OCI-LY3 (cell line): ENCODE measurements around the gene COMMD4.
A peak's percentile ranks its signal among the peaks of the same experiment; 100 is the strongest.
"Not testable (repeated sequence)": the region's sequence is repeated elsewhere in the genome, so short reads cannot be mapped to it uniquely, and the experiment has no call there.

Experiments
- H2AFZ ChIP-seq: fragments of 200-600, 300-600 bp; shearing (Covaris generic); 2 replicates; pipeline ENCODE4 v1.6.0; 2014; ENCODE audit warnings: antibody characterized with exemption, low read depth, low read length
- H3K27ac ChIP-seq: fragments of 200-600, 300-600 bp; sonication (generic); 2 replicates; pipeline ENCODE4 v1.5.1; 2014; ENCODE audit warnings: mild to moderate bottlenecking, low read length, moderate library complexity, mixed read lengths
- H3K27me3 ChIP-seq: fragments of 200-600, 300-600 bp; sonication (generic); 2 replicates; pipeline ENCODE4 v1.6.1; 2014; ENCODE audit warnings: low read depth, low read length, mixed read lengths
- H3K36me3 ChIP-seq: fragments of 200-600, 300-600 bp; sonication (generic); replicated peaks from 2 replicates; pipeline ENCODE3; 2014; ENCODE audit warnings: low read depth, low read length, mixed read lengths
- H3K4me1 ChIP-seq: fragments of 300-600, 200-600 bp; sonication (generic); 2 replicates; pipeline ENCODE4 v1.6.1; 2014; ENCODE audit warnings: low read length, mixed read lengths
- H3K4me2 ChIP-seq: fragments of 200-600, 300-600 bp; sonication (generic); 2 replicates; pipeline ENCODE4 v1.6.1; 2014; ENCODE audit warnings: low read length, mixed read lengths
- H3K4me3 ChIP-seq: fragments of 300-600, 200-600 bp; sonication (generic); 2 replicates; pipeline ENCODE4 v1.5.1; 2014; ENCODE audit warnings: antibody characterized with exemption, mild to moderate bottlenecking, low read length, moderate library complexity
- H3K79me2 ChIP-seq: fragments of 300-600, 200-600 bp; shearing (Covaris generic); 2 replicates; pipeline ENCODE4 v1.6.1; 2014; ENCODE audit warnings: mild to moderate bottlenecking, low read length, mixed read lengths
- H3K9ac ChIP-seq: fragments of 300-600, 200-600 bp; shearing (Covaris generic); 2 replicates; pipeline ENCODE4 v1.6.0; 2014; ENCODE audit warnings: mild to moderate bottlenecking, low read length, moderate library complexity
- H3K9me3 ChIP-seq: fragments of 200-600, 300-600 bp; shearing (Covaris generic); 2 replicates; pipeline ENCODE4 v1.6.1; 2014; ENCODE audit warnings: low read length, mixed read lengths; ENCODE audit not compliant: insufficient read depth
- H4K20me1 ChIP-seq: fragments of 200-600, 300-600 bp; sonication (generic); 2 replicates; pipeline ENCODE4 v1.6.1; 2016; ENCODE audit warnings: low read length, mixed read lengths; ENCODE audit not compliant: insufficient read depth
- CTCF ChIP-seq: fragments of 200-600, 300-600 bp; sonication (generic); IDR thresholded peaks from 2 replicates; pipeline ENCODE4 v1.5.1; 2014; ENCODE audit warnings: antibody characterized with exemption, low read length, low read depth
- EZH2phosphoT487 ChIP-seq: fragments of 200-600 bp; shearing (Covaris generic); IDR thresholded peaks from 2 replicates; pipeline ENCODE4 v1.6.1; 2018; ENCODE audit warnings: antibody characterized with exemption, mixed run types, low read depth

The COMMD4 gene

GRCh38 chr15:75335705-75336355 is at the start of gene COMMD4:
Gene COMMD4, plus strand, starts transcription at chr15:75336063. Its CDS starts 27 bp downstream, at chr15:75336090.
- Histone ChIP-seq H4K20me1 (no peaks in the 10 kb centered on the region), H3K4me1 (peaks cover 11% of the 10 kb centered on the region), H3K4me3 (peak within 1 kb of the TSS; percentile 94), H2AFZ (peak within 1 kb of the TSS; percentile 88), H3K36me3 (peaks cover 5% of the 10 kb centered on the region), H3K79me2 (peaks cover 10% of the 10 kb centered on the region), H3K9ac (peak within 1 kb of the TSS; percentile 79), H3K9me3 (no peaks in the 10 kb centered on the region), H3K27ac (no peak within 1 kb of the TSS; the same call in 1 of the 2 replicates), H3K27me3 (no peaks in the 10 kb centered on the region), H3K4me2 (peak within 1 kb of the TSS; percentile 91)
- TF ChIP-seq EZH2phosphoT487, result no peak
- no peak for TF ChIP-seq CTCF

GRCh38 chr15:75293660-75294059 is 42.2 kb upstream of the COMMD4 start:
- H3K9me3 ChIP-seq, H3K36me3 ChIP-seq, H4K20me1 ChIP-seq, H3K27ac ChIP-seq, H3K4me2 ChIP-seq, H2AFZ ChIP-seq, H3K4me1 ChIP-seq, H3K27me3 ChIP-seq, H3K79me2 ChIP-seq, H3K9ac ChIP-seq, H3K4me3 ChIP-seq: not testable (repeated sequence)

GRCh38 chr15:75298541-75299310 is 37.1 kb upstream of the COMMD4 start:
- Histone ChIP-seq H3K4me3 (0 out of 2 replicates have a peak overlapping the region, but pooled peaks have one; percentile 33), H3K4me2 (peak overlapping the region; percentile 34; the same call in 1 of the 2 replicates)
- not testable (repeated sequence) for H3K4me1 ChIP-seq, H3K9me3 ChIP-seq, H4K20me1 ChIP-seq, H3K36me3 ChIP-seq, H3K27ac ChIP-seq, H3K79me2 ChIP-seq, H3K27me3 ChIP-seq, H2AFZ ChIP-seq, H3K9ac ChIP-seq

GRCh38 chr15:75299311-75299688 is 36.6 kb upstream of the COMMD4 start:
- not testable (repeated sequence) for H3K27me3 ChIP-seq, H3K4me1 ChIP-seq, H3K9ac ChIP-seq, H4K20me1 ChIP-seq, H3K9me3 ChIP-seq, H3K27ac ChIP-seq, H3K79me2 ChIP-seq, H2AFZ ChIP-seq, H3K36me3 ChIP-seq
- H3K4me3 ChIP-seq, result 0 out of 2 replicates have a peak overlapping the region, but pooled peaks have one; percentile 33
- peak overlapping the region; percentile 34; the same call in 1 of the 2 replicates for H3K4me2 ChIP-seq
- TF ChIP-seq CTCF, result peak; percentile 43

GRCh38 chr15:75300026-75300425 is 35.8 kb upstream of the COMMD4 start:
- not testable (repeated sequence) for H2AFZ ChIP-seq, H3K27ac ChIP-seq

More at GRCh38 chr15:75300026-75300425, 35.8 kb upstream of the COMMD4 start:
- not testable (repeated sequence) for H3K9me3 ChIP-seq, H3K9ac ChIP-seq, H3K4me1 ChIP-seq, H3K4me2 ChIP-seq, H4K20me1 ChIP-seq, H3K4me3 ChIP-seq, H3K36me3 ChIP-seq, H3K79me2 ChIP-seq
- H3K27me3 ChIP-seq, result peaks cover 12% of the 10 kb centered on the region
